ENCODE results near the gene DHRS3.

DNA sequence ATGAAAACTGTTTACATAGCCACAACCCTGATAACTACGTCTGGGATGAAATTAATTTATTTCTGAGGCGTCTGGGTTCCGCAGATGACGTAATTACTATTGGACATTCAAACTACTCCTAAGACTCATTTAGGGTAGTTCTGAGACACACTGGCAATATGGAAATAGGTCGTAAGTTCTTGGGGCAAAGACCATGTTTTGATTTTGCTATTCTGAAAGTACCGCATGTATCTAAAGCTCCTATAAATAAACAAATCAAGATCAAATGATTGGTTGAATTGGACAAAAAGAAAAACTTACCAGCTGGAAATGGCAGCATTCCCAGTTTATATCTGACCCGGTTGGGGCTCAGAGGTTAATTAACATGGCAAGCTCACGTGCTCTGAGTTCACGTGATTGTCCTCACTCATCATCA lies 74.3 kb downstream of the DHRS3 start:
- TF ChIP-seq CEBPB (IDR thresholded peaks at IDR 0.05; ENCODE audit: borderline replicate concordance in 1 of 2, low read depth in 2 of 2, low read length in 2 of 2), result no peak
- TF ChIP-seq BHLHE40 (IDR thresholded peaks at IDR 0.05; ENCODE audit: borderline replicate concordance in 1 of 2, low read depth in 2 of 2, low read length in 1 of 2), result no peak
- TF ChIP-seq ZNF207 (IDR thresholded peaks at IDR 0.05; ENCODE audit: borderline replicate concordance), result no peak
- TF ChIP-seq SUZ12 (IDR thresholded peaks at IDR 0.05; ENCODE audit: unreplicated experiment), result no peak
- TF ChIP-seq RCOR1 (conservative IDR thresholded peaks at IDR 0.05; ENCODE audit: low read depth, low read length), result no peak
